ENCODE results near the gene GRIK4. TPM values are rescaled to one million over a fixed set of nuclear protein-coding genes. Genes with fewer than 3 reads are reported as not detected.

Gene GRIK4
- total and polyA plus RNA-seq, 12 donors, result 0.33 to 4.8 (median 3.0) TPM

- no peak for TF ChIP-seq CTCF (IDR thresholded peaks at IDR 0.05)
- no peak for TF ChIP-seq POLR2A (IDR thresholded peaks at IDR 0.05)
- Histone ChIP-seq H3K36me3 (replicated peaks in 1 of 2) (no peaks in the 10 kb centered on the region), H3K4me1 (replicated peaks in 1 of 2) (no peaks in the 10 kb centered on the region), H3K9me3 (replicated peaks in 1 of 3) (no peaks in the 10 kb centered on the region), H3K27ac (no peak overlapping the region), H3K27me3 (no peaks in the 10 kb centered on the region), H3K4me3 (no peak overlapping the region)
- intact Hi-C loops (cut with DNase I), result no loop called here
- DNase-seq, result no peak
- 87 to 92% (median 88%) methylated on average over 8 to 9 of the region's 9 CpGs for WGBS, 4 donors
Measured at GRCh38 chr11:120923866-120924508, 412.4 kb downstream of the GRIK4 start.

- 91 to 96% (median 93%) methylated on average over 2 of the region's 2 CpGs for WGBS, 4 donors
- intact Hi-C loops (cut with DNase I), result no loop called here
- Histone ChIP-seq H3K4me1 (replicated peaks in 1 of 2) (no peaks in the 10 kb centered on the region), H3K4me3 (no peak overlapping the region), H3K27ac (no peak overlapping the region), H3K27me3 (no peaks in the 10 kb centered on the region), H3K9me3 (replicated peaks in 1 of 3) (no peaks in the 10 kb centered on the region), H3K36me3 (replicated peaks in 1 of 2) (no peaks in the 10 kb centered on the region)
- DNase-seq, result no peak
- no peak for TF ChIP-seq CTCF (IDR thresholded peaks at IDR 0.05)
- TF ChIP-seq POLR2A (IDR thresholded peaks at IDR 0.05), result no peak
Measured at GRCh38 chr11:120925944-120926343, 414.4 kb downstream of the GRIK4 start.

- no peak for DNase-seq
- no peaks in the 10 kb centered on the region for H3K4me1 ChIP-seq (replicated peaks in 1 of 2)
- no peaks in the 10 kb centered on the region for H3K27me3 ChIP-seq
- H3K36me3 ChIP-seq (replicated peaks in 1 of 2), result no peaks in the 10 kb centered on the region
- no peak overlapping the region for H3K27ac ChIP-seq
- TF ChIP-seq CTCF (IDR thresholded peaks at IDR 0.05), result no peak
- no peak for TF ChIP-seq POLR2A (IDR thresholded peaks at IDR 0.05)
- no peak overlapping the region for H3K4me3 ChIP-seq
- intact Hi-C loops (cut with DNase I), result no loop called here
- WGBS, 4 donors, result 76 to 91% (median 82%) methylated on average over 6 to 14 of the region's 14 CpGs
- no peaks in the 10 kb centered on the region for H3K9me3 ChIP-seq (replicated peaks in 1 of 3)
Measured at GRCh38 chr11:120928627-120929026, 417.1 kb downstream of the GRIK4 start.

- 86 to 91% (median 87%) methylated on average over 11 of the region's 11 CpGs for WGBS, 4 donors
- Histone ChIP-seq H3K27ac (no peak overlapping the region), H3K9me3 (replicated peaks in 1 of 3) (no peaks in the 10 kb centered on the region), H3K27me3 (no peaks in the 10 kb centered on the region), H3K36me3 (replicated peaks in 1 of 2) (no peaks in the 10 kb centered on the region), H3K4me1 (replicated peaks in 1 of 2) (no peaks in the 10 kb centered on the region), H3K4me3 (no peak overlapping the region)
- DNase-seq, result no peak
- intact Hi-C loops (cut with DNase I), result no loop called here
- no peak for TF ChIP-seq POLR2A (IDR thresholded peaks at IDR 0.05)
- TF ChIP-seq CTCF (IDR thresholded peaks at IDR 0.05), result no peak
Measured at GRCh38 chr11:120929090-120929489, 417.5 kb downstream of the GRIK4 start.
